Endodermal cell (in vitro differentiated cells): Measurements from ENCODE around the gene NME7. TPM values are rescaled to one million over a fixed set of nuclear protein-coding genes. Genes with fewer than 3 reads are reported as not detected.

Experiments used
- DNase-seq: peaks from one replicate; pipeline ENCODE4 v3.0.0-alpha.2; 2017
- H3K27ac ChIP-seq: 2 replicates; pipeline ENCODE4 v1.5.1; 2013; ENCODE audit warnings: mild to moderate bottlenecking, low read depth, low read length, moderate library complexity
- H3K27me3 ChIP-seq: 2 replicates; pipeline ENCODE4 v1.6.1; 2013; ENCODE audit warnings: mild to moderate bottlenecking, low read length, moderate library complexity; ENCODE audit not compliant: insufficient read depth, control insufficient read depth, poor library complexity, severe bottlenecking
- H3K36me3 ChIP-seq: 2 replicates; pipeline ENCODE4 v1.7.0; 2013; ENCODE audit warnings: mild to moderate bottlenecking, low read length, moderate library complexity; ENCODE audit not compliant: control insufficient read depth, insufficient read depth
- H3K4me1 ChIP-seq: one replicate; pipeline ENCODE4 v1.7.0; 2013; ENCODE audit warnings: low read length; ENCODE audit not compliant: control insufficient read depth, insufficient read depth
- H3K4me3 ChIP-seq: 2 replicates; pipeline ENCODE4 v1.5.1; 2013; ENCODE audit warnings: mild to moderate bottlenecking, low read length, moderate library complexity
- H3K9ac ChIP-seq: 2 replicates; pipeline ENCODE4 v1.6.1; 2013; ENCODE audit warnings: mild to moderate bottlenecking, low read length, moderate library complexity; ENCODE audit not compliant: poor library complexity, severe bottlenecking; ENCODE audit errors: extremely low read depth
- H3K9me3 ChIP-seq: 2 replicates; pipeline ENCODE4 v1.6.1; 2013; ENCODE audit warnings: mild to moderate bottlenecking, low read length, moderate library complexity; ENCODE audit not compliant: control insufficient read depth
- H3K27ac Mint-ChIP-seq: 2 replicates; pipeline ENCODE4 v1.8.0; 2020; ENCODE audit warnings: mixed read lengths
- H3K27me3 Mint-ChIP-seq: 2 replicates; pipeline ENCODE4 v1.8.0; 2021; ENCODE audit warnings: mild to moderate bottlenecking, mixed read lengths; ENCODE audit not compliant: insufficient read depth
- H3K36me3 Mint-ChIP-seq: 2 replicates; pipeline ENCODE4 v1.8.0; 2020; ENCODE audit warnings: low read depth, mixed read lengths
- H3K4me1 Mint-ChIP-seq: 2 replicates; pipeline ENCODE4 v1.8.0; 2020; ENCODE audit warnings: mixed read lengths
- H3K4me3 Mint-ChIP-seq: 2 replicates; pipeline ENCODE4 v1.8.0; 2020; ENCODE audit warnings: mild to moderate bottlenecking, moderate library complexity, mixed read lengths
- H3K9me3 Mint-ChIP-seq: 2 replicates; pipeline ENCODE4 v1.8.0; 2020; ENCODE audit warnings: mild to moderate bottlenecking, mixed read lengths
- CTCF ChIP-seq: fragments of 200-600 bp; sonication (generic); conservative IDR thresholded peaks from 2 replicates; pipeline ENCODE4 v1.5.0; 2021; ENCODE audit warnings: antibody characterized with exemption, mild to moderate bottlenecking
- WGBS, 2 experiments: methylation state at CpG; one replicate each; pipeline versions ENCODE4 v1.1.5 to v1.1.7; 2013; ENCODE audit warnings: missing lambda C conversion rate in 2 of 2, mixed read lengths in 1 of 2; ENCODE audit not compliant: insufficient coverage in 1 of 2, insufficient read length in 1 of 2; 5-methylcytosine and 5-hydroxymethylcytosine counted together
- total RNA-seq, 2 donors: library from RNA; stranded (reverse); fragmentation: NEBNext Ultra II Directional in 1 of 2; extraction: Animal tissue kit (Norgen Biotek cat#: 25700) in 1 of 2; gene quantifications; 2 replicates in 1 of 2; 3 replicates in 1 of 2; pipeline ENCODE4 v1.2.1, GENCODE V29; 2021

The NME7 gene
- total RNA-seq, 2 donors from 2014 or later, result 28.1 to 32.3 TPM

GRCh38 chr1:169364948-169365347 is 2.6 kb downstream of the NME7 start:
- H3K4me1 ChIP-seq, result no peaks in the 10 kb centered on the region
- H3K4me3 ChIP-seq, result no peak overlapping the region
- no peak overlapping the region for H3K27ac ChIP-seq
- WGBS, 2 experiments, result 85 to 100% methylated on average over 1 to 2 of the region's 2 CpGs
- H3K27me3 ChIP-seq, result no peaks in the 10 kb centered on the region
- no peak for TF ChIP-seq CTCF
- H3K4me3 Mint-ChIP-seq, result no peak overlapping the region
- H3K9me3 ChIP-seq, result peaks cover 9% of the 10 kb centered on the region
- H3K9ac ChIP-seq, result no peak overlapping the region
- DNase-seq, result no peak
- peaks cover 2% of the 10 kb centered on the region for H3K36me3 ChIP-seq
- H3K27ac Mint-ChIP-seq, result no peak overlapping the region
- H3K4me1 Mint-ChIP-seq, result peaks cover 5% of the 10 kb centered on the region
- H3K36me3 Mint-ChIP-seq, result peaks cover 9% of the 10 kb centered on the region
- no peaks in the 10 kb centered on the region for H3K9me3 Mint-ChIP-seq
- H3K27me3 Mint-ChIP-seq, result no peaks in the 10 kb centered on the region

GRCh38 chr1:169363046-169363730 is 4.4 kb downstream of the NME7 start:
- no peak overlapping the region for H3K9ac ChIP-seq
- no peaks in the 10 kb centered on the region for H3K9me3 Mint-ChIP-seq
- no peaks in the 10 kb centered on the region for H3K4me1 Mint-ChIP-seq
- H3K4me1 ChIP-seq, result no peaks in the 10 kb centered on the region
- peaks cover 9% of the 10 kb centered on the region for H3K9me3 ChIP-seq
- 95 to 96% methylated on average over 2 to 5 of the region's 5 CpGs for WGBS, 2 experiments
- H3K4me3 ChIP-seq, result no peak overlapping the region
- no peak overlapping the region for H3K27ac Mint-ChIP-seq
- H3K27ac ChIP-seq, result no peak overlapping the region
- H3K4me3 Mint-ChIP-seq, result no peak overlapping the region
- DNase-seq, result no peak
- no peaks in the 10 kb centered on the region for H3K36me3 ChIP-seq
- no peaks in the 10 kb centered on the region for H3K27me3 Mint-ChIP-seq
- H3K36me3 Mint-ChIP-seq, result peaks cover 6% of the 10 kb centered on the region
- H3K27me3 ChIP-seq, result no peaks in the 10 kb centered on the region
- TF ChIP-seq CTCF, result no peak

GRCh38 chr1:169361281-169361680 is 6.3 kb downstream of the NME7 start:
- Mint-ChIP-seq H3K4me3 (no peak overlapping the region), H3K4me1 (peaks cover 3% of the 10 kb centered on the region), H3K36me3 (peaks cover 6% of the 10 kb centered on the region), H3K27me3 (no peaks in the 10 kb centered on the region), H3K27ac (no peak overlapping the region), H3K9me3 (no peaks in the 10 kb centered on the region)
- Histone ChIP-seq H3K9ac (no peak overlapping the region), H3K4me1 (peaks cover under 1% of the 10 kb centered on the region), H3K36me3 (no peaks in the 10 kb centered on the region), H3K27ac (no peak overlapping the region), H3K4me3 (no peak overlapping the region), H3K9me3 (peaks cover 9% of the 10 kb centered on the region), H3K27me3 (no peaks in the 10 kb centered on the region)
- no peak for TF ChIP-seq CTCF
- DNase-seq, result no peak
- 96 to 98% methylated on average over 6 to 7 of the region's 7 CpGs for WGBS, 2 experiments
